ENCODE measurements around the gene NINJ2.

The NINJ2 gene

GRCh38 chr12:565589-566105, 97.6 kb downstream of the NINJ2 start:
- DNase-seq = no peak

- no peak for DNase-seq
Observed at GRCh38 chr12:565161-565560, 98.1 kb downstream of the NINJ2 start.

GRCh38 chr12:563787-564298, 99.4 kb downstream of the NINJ2 start:
- no peak for DNase-seq

- no peak for DNase-seq
Observed at GRCh38 chr12:563250-563781, 99.9 kb downstream of the NINJ2 start.

GRCh38 chr12:562634-563033, 100.6 kb downstream of the NINJ2 start:
- no peak for DNase-seq

GRCh38 chr12:561908-562593, 101.2 kb downstream of the NINJ2 start:
- peak; percentile 87 to 94 (median 87) for DNase-seq

- no peak for DNase-seq
Observed at GRCh38 chr12:561391-561705, 101.9 kb downstream of the NINJ2 start.

GRCh38 chr12:560691-561390, 102.4 kb downstream of the NINJ2 start:
- no peak for DNase-seq

- DNase-seq = peak; percentile 58 to 66 (median 58)
Observed at GRCh38 chr12:559906-560455, 103.3 kb downstream of the NINJ2 start.

- no peak for DNase-seq
Observed at GRCh38 chr12:559208-559905, 103.9 kb downstream of the NINJ2 start.

- no peak for DNase-seq
Observed at GRCh38 chr12:558580-558979, 104.7 kb downstream of the NINJ2 start.

GRCh38 chr12:556498-556897, 106.7 kb downstream of the NINJ2 start:
- DNase-seq = no peak

GRCh38 chr12:554001-554285, 109.3 kb downstream of the NINJ2 start:
- no peak for DNase-seq

GRCh38 chr12:553216-554000, 109.8 kb downstream of the NINJ2 start:
- DNase-seq = no peak

- no peak for DNase-seq
Observed at GRCh38 chr12:552466-552865, 110.8 kb downstream of the NINJ2 start.

- DNase-seq = no peak
Observed at GRCh38 chr12:550473-551260, 112.6 kb downstream of the NINJ2 start.

GRCh38 chr12:549476-550082, 113.7 kb downstream of the NINJ2 start:
- no peak for DNase-seq

- no peak for DNase-seq
Observed at GRCh38 chr12:547883-548470, 115.3 kb downstream of the NINJ2 start.

GRCh38 chr12:546920-547845, 116.1 kb downstream of the NINJ2 start:
- DNase-seq = peak; percentile 75 to 86 (median 81)
